Suppressor macrophage (primary cell): ENCODE results near the gene KCNIP1.

Experiments
- DNase-seq, 4 experiments: peaks; one replicate each; pipeline ENCODE4 v3.0.0-alpha.2; 2020 to 2022

KCNIP1 gene

DNA sequence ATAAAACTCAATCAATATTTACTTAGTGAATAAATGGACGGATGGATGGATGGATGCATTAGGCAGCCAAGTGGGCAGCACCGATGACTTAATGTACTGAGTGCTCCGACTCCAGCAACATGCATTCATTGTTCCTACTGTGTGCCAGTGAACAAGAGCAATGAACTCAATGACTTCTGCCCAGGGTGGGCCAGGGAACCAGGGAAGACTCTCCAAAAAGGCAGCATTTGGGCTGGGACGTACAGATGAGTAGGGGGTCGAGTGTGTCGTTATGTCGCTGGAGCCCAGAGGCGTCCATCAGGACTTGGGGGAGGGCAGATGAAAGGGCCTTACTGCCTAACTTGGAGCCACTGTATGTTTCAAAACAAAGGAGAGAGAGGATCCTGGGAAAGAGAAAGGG is 126.4 kb downstream of the KCNIP1 start:
- DNase-seq, result no peak

DNA sequence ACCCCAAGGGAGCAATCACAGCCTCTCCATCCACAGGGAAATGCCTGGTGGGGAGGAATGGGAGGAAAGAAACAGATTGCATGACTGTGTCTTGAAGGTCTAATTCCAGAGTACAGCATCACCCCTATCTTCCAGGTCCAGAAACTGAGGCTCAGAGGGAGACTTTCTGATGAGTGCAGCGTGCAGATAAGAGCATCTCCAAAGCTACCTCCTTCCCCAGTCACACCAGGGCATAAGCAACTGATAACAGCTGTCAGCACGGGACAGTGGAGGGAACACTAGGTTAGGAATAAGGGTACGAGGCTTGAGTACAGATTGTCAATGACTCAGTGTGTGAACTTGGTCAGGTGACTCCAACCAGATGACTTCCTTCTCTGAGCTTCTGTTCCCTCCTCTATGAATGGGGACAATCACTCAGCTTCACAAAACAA is 126.9 kb downstream of the KCNIP1 start:
- DNase-seq, result peak; percentile 53 to 81 (median 72)

DNA sequence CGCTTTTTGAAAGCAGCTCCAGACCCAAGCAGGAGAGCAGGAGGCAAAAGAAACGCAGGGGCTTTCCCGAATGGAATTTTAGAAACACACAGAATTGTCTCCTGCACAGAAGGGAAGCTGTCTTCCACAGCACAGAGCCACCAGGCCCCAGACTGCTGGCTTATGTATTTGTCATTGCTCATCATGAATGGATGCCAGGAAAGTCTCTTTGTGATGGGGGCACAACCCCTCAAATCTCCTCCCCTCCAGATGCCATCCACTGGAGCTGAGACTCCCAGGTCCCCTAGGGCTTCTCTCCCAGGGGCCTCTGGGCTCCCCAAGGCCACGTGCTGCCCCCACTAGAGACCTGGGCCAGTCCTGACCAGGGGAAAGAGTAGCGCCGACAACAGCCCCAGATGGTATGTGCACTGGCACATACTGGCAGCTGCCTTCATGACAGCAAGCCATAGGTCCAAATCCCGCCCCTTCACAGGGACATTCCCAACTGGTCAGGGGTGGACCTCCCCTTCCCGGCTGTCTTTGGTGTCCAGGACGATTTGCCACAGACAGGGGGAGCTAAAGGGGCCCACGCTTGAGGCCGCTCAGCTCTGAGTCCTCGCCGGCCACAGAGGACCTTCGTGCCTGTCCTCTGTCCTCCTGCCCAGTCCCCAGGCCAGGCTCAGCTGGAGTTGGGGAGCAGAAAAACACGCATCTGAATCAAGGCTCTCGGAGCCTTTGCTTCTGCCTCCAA is 127.8 kb downstream of the KCNIP1 start:
- no peak for DNase-seq

DNA sequence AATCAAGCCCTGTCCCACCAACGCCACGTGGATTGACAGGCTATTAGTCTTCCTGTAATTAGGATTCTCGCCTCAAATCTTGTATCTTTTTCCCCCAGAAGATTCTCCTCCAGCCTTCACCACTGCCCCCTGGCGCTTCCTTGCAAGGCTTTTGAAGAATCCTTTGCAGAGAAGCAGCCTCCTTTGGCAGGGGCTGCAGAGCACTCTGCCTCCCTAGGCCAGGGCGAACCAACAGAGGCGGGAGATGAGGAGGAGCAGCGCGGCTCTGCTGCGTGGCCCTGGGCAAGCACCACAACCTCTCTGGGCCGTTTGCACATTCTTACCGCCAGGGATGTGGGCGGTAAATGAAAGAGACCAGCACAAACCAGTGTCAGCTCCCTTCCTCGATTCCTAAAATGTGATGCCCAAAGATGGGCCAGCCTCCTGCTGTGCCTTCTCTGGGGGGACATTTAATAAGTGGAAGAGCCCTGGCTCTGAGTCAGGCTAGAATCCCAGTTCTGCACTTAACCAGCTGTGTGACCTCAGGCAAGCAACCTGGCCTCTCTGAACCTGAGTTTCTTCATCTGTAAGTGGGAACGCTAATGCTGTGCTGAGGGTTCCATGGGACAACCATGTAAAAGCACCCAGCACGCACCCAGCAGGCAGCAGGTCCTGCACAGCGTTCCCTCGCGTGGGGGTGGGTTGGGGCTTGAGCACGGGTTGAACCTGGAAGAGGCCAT is 128.6 kb downstream of the KCNIP1 start:
- no peak for DNase-seq

DNA sequence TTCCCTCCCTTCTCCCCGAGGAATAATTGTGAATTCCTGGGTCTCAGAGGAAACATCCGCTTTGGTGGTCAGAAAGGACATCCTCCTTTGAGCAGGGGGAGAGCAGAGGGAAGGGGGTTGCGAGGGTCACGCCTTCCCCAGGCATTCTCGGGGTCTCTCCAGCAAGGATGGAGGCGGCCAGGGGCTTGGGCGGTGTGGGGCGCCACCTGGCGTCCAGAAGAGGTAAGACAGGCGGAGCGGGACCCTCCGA is 129.1 kb downstream of the KCNIP1 start:
- peak; percentile 44 to 66 (median 60) for DNase-seq

DNA sequence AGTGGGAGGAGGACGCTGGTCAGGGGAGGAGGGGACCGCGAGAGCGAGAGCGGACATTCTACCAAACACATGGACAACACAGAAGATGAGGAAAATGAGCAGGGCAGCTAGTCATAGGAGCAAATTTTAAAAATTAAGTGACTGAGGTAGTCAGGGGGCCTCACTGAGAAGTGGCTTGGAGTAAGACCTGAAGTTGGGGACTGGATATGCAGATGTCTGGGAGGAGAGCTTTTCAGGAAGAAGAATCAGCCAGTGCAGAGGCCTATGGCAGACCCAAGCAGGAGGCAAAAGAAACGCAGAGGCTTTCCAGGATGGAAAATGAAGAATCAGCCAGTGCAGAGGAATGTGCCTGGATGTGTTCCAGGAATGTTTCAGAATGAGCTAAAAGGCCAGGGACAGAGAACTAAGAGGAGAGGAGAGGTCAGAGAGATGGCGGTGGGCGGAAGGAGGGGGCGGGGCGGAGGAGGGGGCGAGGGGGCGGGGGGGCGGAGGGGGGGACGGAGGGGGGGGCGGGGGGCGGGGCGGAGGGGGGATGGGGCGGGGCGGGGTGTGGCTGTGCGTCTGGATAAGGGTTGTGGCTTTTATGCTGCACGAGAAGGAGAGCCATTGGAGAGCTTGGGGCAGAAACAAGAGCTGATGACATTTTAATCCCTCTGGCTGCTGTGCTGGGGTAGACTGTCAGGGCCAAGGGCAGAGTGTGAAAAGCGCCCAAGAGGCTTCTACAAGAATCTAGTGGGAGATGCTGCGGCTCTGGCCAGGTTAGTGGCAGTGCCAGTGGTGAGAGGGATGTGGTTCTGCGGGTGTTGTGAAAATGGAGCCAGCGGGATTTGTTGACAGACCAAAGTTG is 129.6 kb downstream of the KCNIP1 start:
- DNase-seq, result no peak

DNA sequence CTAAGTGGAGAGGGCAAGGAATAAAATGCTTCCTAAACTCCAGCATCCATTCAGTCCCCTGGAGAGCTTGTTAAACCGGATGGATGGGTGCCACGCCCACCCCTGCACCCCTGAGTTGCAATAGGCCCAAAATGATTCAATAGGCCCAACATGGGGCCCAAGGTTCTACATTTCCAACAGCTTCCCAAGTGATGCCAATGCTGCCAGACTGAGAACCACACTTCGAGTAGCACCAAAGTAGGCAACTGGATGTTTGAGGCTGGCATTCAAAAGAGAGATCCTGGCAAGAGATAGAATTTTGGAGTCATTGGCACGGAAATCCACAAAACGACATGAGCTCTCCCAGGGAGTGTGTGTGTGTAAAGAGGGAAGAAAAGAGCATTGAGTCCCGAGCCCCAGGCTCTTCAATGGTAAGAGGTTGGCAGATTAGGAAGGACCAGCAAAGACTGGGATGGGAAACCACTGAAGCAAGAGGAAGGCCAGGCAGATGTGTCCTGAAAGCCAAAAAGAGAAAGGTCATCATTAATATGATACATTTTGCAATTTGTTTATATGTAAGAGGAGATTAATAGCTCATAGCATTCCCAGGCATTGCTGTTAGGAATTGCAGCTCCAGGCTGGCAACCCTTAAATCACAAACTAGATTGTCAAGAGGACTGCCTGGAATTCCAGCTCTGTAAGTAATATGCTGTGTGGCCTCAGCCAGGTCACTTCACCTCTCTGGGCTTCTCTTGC is 130.6 kb downstream of the KCNIP1 start:
- no peak for DNase-seq

DNA sequence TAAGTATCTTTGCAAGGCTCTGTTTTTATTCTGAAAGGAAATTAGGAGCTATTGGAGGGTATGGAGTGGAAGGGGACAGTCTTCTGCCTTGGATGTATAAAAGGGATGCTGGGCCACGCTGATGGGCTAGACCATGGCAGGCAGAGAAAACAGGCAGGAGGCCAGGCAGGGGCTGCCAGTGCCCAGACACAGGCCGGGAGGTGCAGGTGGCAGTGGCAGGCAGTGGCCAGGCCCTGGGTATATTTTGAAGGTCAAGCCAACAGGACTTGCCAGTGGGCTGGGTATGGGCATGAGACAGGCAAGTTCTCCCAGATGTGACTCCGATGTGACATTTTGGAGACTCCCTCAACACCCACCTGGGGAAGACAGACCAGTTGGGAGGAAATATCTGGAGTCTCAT is 131.9 kb downstream of the KCNIP1 start:
- DNase-seq, result no peak

DNA sequence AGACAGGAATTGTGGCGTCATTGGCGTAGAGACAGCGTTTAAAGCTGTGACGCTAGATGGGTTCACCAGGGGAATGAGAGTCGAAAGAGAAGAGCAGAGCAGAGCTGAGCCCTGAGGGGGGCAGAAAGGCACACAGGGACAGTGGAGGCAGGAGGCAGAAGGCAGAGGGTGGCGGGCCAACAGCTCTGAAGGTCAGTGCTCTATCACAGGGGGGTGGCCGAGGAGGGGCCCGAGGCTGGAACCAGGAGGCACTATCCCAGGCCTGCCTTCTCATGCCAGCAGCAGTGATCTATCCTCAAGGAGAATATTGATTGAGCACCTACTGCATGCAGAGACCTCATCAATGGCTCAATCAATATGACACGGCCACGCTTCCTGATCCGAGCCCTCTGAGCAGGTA is 132.4 kb downstream of the KCNIP1 start:
- no peak for DNase-seq

DNA sequence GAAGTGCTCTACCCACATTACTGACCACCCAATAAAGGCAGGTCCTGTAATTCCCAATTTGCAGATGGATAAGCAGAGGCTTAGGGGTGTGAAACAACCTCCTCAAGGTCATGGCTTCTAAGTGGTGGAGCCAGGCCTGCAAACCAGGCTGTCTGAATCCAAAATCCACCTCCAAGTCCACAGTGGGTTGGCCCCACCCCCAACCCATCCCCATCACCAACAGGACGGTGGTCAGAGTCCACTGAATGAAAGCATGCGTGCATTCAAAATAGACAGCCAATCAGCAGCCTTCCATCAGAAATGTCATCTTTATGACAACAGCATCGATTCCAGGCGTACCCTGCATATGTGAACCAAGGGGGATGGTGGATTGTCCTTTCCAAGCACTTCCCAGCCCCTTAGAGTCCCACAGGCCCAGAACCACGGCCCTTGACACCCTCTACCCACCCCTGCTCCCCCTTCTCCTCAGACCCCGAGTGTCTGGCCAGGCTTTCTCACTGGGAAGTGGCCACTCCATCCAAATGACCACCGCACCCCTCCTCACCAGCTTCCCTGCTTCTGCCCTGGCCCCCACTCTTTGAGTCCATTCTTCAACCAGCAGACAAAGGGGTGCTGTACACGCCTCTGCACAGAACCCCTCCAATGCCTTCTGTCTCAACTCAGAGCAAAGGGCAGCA is 133.1 kb downstream of the KCNIP1 start:
- DNase-seq, result no peak

DNA sequence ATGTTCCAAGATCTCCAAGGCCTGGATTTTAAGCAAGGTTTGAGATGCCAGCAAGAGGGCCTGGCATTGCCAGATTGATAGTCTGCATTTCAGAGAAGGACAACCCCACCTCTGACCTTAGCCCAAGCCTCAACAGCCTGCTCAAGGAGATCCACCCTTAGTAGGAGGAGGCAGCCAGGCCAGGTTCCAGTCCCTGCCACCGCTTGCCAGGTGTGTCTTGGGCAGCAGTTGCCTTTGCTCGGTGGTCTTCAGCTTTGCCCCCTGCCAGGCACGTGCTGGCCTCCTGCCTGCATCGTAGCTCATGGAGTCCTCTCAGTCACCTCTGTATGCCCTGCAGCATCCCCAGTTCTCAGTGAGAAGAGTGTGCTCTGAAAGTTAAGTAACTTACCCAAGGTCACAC is 134.2 kb downstream of the KCNIP1 start:
- no peak for DNase-seq

DNA sequence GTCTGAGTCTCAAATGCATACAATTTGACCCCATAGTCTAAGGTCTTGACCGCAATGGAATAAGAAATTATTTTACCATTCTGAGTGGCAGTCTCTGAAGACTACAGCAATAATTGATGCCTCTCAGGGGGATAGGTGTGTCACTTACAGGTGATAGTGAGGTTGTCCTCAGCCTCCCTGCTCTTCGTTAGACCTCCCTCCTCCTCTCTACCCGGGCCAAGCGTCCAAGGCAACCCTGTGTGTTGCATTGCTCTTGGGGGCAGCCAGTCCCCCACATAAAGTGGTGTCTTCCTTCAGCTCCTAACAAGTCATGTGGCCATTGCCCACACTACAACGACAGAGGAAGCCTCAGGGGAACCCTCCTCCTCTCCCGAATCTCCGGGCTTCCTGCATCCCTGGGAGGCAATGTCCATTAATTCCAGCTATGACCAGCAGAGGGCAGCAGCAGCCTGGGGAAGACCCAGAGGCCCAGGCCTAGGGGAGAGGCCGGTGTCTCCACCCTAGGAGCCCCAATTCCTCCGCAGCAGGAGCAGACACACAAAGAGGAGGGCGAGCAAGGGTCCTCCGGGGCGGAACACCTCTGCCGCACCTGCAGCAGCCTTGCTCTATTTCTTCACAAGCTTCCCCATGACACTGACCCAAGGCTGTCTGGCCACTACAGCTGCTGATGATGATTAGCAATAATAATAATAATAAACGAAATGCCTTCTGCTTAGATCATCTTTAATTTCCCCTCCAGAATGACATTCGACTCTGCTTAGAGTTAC is 134.8 kb downstream of the KCNIP1 start:
- DNase-seq, result peak; percentile 77 to 85 (median 83)

DNA sequence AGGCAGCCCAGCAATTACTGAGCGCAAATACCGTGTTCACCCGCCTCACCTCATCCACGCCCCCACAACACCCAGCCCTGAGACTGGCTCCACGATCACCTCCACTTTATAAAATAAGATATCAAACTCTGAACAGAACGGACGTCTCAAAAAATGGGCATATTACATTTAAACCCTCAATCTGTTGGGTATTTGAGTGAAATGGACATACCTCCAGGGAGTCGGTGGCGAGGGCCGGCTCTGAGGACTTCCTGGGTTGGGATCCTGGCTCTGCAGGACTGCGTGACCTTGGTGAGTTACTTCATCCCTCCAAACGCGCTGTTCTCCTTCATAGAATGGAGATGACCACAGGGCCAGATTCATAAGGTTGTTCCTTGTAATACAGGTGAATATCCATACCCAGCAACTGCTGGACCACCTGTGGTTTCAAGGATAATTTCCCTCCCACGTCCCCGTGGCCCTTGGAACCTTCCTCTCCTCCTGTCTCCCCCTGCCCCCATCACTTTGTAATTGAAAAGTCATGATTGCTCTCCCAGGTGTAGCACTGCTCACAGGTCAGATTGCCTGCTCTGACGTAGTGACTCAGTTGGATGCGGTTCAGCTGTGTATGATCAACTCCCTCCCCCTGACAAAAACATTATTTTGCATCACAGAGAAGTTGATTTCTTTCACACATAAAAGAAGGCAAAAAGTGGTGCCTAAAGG is 135.6 kb downstream of the KCNIP1 start:
- no peak for DNase-seq

DNA sequence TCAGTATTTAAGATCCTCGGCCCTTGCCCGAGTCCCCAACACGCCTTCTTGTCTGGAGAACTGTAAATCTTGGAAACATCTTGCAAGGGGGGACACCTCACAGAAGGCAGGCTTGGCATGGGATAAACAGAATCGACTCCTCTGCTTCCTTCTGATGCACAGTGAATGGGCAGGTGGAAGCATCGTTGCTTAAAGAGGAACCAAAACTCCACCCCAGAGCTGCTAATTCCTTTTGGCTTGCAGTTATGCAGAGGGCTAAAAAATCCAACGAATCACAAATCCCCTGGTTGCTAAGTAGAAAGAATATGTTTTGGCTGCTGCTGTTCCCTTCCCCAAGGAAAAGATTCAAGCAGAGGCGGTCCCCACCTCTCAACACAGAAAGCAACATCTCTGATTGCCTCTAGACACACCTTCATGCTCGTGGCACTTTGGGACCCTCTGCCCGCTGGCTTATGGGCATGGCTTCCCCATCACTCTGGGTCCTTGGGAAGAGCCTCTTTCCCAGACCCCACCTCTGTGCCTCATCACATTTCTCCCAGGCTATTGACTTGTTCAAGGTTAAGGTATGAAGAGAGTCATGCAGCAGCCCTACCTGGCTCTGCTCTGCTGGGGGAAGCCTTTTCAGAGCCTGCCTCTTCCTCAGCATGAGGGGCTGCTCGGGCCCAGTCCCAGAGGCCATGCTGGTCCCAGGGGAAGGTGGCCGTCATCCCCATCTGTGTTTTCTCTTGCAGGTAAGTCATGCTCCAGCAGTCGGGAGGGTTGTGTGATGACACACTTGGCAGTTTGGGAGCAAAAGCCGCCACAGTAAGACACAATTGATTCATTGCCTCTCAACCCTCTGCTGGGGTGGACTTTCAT is 137.1 kb downstream of the KCNIP1 start:
- peak in 2 of 4 experiments; percentile 15 to 23 for DNase-seq

DNA sequence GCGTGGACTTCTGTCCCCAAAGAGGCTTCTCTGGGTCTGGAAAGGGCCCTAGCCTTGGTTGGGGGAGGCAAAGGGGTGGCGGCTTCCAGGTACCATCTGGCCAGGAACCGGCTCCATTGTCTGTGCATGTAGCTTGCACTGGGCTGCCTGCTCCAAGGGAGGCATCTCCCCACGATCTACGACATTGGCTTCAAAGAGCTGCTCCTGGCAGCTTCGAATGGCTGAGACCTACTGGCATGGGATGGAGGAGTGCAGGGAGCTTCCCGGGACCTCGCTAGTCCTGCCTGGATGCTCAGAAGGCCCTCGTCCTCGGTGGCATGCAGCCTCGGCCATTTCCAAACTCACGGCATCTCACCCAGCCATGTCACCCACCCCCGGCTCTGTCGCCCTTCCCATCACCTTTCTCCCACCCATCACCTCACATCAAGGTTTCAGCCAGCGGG is 137.8 kb downstream of the KCNIP1 start:
- no peak for DNase-seq

DNA sequence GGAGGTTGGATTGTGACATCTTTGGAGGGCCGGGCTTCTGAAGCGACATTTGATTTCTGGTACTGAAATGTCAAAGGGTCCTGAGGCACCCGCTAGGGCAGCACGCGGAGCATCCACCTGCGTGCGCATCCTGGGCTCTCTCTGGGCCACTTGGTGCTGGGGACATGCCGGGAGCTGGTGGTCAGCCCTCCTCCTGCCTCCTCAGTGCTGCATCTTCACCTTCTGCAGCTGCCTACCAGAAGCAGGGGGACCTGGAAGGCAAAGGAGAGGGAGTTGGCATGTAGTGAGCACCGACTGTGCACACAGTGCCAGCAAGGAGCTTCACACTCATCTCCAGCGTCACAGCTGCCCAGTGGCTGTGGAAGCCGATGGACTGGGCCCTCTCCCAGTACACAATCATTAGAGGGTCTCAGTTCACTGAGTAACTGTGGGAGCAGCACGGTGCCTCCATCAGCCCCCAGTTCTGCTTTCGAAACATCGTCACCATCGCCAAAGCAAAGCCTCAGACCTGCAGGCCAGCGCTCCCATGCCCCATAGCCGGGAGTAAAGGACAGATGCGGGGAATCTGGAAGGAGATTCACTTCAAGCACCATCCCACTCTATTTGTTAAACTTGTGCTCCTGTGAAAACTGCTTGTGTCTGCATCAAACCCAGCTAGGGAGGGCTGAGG is 138.4 kb downstream of the KCNIP1 start:
- DNase-seq, result no peak

DNA sequence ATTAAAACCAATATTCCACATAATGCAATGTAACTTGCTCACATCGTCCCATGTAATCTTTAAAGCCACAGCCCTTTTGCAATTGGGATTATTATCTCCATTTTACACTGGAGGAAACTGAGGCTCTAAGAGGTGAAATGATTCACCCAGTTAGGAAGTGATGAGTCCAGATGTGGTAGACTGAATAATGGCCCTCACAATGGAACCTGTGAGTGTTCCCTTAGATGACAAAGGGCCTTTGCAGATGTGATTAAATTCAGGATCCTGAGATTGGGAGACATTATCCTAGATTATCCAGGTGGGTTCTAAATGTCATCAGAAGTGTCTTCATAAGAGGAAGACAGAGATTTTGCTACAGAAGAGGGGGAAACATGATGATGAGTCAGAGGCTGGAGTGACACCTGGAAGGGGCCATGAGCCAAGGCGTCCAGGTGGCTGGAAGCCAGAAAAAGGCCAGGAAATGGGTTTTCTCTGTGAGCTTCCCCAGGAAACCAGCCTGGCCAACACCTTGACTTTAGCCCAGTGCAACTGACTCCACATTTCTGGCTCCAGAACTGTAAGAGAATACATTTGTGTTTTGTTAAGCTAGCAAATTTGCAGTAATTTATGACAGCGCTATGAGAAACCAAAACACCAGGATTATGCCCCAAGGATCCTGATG is 139.1 kb downstream of the KCNIP1 start:
- no peak for DNase-seq

DNA sequence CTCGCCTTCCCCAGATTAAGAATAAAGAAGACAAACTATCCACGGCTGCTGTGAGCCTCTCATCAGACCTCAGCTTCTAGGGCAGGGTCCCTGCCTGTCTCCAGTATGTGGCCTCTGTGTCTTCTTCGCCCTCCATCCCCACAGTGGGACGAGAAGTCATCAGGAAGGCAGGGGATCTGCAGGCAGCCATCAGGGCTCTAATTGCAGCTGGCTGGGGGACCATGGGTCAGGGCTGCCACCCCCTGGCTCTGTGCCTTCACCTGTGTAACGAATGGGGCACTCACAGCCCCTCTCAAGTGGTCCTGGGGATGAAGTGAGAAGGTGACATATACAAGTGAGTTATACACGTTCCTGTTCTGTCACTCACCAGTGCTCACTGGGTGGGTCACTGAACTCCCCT is 139.8 kb downstream of the KCNIP1 start:
- DNase-seq, result no peak

DNA sequence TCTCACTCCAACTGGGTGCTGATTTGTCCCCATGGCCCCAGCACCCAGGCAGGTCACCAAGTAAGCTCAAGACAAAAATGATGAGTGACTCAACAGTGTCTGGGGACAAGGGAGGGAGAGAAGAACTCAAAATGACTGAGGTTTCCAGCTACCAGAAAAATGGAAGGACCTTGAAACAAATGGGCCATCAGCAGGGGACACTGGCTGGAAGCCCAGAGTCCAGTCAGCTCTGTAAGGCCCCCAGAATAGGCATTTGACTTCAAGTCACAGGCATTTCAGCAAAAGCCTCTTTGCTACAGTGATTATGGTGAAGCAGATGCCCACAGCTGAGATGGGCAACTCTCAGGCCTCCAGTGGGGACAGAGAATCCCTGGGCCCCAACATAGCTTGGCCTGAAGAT is 140.7 kb downstream of the KCNIP1 start:
- no peak for DNase-seq
